Iris pigment epithelial cell (primary cell): ENCODE data around the gene CREG1.
"Not testable (repeated sequence)": the region's sequence is repeated elsewhere in the genome, so short reads cannot be mapped to it uniquely, and the experiment has no call there.

Experiments used
- DNase-seq: peaks from one replicate; pipeline ENCODE4 v3.0.0-alpha.2; 2011; ENCODE audit warnings: low read depth

Gene CREG1

DNA sequence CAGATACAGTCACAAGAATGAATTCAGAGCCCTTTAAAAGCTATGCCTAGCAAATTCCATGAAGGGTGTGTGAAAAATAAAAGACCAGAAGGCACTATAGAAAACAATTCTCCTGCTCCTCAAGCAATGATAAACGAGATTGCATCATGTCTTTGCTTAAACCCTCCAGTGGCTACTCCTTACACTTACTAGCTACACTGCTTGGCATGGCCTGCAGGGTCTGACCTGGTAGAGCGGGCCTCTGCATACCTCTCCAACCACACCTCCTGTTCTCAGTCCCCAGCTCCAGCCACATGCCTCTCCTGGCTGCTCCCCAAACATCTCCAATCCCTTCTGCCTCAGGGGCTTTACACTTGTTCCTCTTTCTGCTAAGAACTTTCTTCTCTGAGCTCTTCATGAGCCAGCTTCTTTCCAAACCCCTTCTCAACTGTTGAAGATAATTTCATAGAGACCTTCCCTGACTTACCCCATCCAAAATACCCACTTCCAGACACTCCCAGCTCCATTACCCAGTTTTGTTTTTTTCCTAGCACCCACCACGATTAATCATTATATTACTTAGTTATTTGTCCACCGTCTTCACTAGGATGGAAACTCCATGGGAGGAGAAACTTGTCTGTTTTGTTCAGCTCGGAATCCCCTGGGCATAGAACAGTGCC, 11.2 kb upstream of the CREG1 start:
- peak; percentile 17 for DNase-seq

- DNase-seq: no peak
Observed at GRCh38 chr1:167563579-167564246, 10.2 kb upstream of the CREG1 start.

DNA sequence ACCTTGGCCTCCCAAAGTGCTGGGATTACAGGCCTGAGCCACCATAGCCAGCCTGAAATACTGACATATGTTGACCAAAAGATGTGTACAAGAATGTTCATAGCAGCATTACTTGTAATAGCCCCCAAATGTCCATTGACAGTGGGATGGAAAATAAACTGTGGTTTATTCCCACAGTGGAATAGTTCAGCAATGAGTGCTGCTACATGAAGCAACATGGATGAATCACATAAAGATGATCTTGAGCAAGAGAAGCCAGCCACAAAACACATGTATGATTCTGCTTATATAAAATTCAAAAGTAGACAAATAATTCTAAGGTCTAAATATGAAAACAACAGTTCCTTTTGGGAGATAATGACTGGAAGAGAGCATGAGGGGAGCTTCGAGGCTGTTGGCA, 9.1 kb upstream of the CREG1 start:
- DNase-seq: peak; percentile 62

DNA sequence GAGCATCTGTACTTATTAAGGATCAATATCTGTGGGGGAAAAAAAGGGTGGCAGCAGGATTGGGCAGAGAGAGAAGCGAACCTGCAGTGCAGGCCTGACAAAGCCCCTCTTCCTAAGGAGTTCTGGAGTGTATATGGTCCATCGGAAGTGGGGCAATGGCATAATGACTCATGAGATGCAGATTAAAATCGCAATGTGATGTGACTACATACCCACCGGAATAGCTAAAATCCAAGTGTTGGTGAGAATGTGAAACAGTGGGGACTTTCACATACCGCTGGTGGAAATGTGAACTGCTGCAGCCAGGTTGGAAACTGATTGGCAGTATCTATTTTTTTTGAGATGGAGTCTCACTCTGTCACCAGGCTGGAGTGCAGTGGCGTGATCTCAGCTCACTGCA, 8.2 kb upstream of the CREG1 start:
- DNase-seq: no peak

DNA sequence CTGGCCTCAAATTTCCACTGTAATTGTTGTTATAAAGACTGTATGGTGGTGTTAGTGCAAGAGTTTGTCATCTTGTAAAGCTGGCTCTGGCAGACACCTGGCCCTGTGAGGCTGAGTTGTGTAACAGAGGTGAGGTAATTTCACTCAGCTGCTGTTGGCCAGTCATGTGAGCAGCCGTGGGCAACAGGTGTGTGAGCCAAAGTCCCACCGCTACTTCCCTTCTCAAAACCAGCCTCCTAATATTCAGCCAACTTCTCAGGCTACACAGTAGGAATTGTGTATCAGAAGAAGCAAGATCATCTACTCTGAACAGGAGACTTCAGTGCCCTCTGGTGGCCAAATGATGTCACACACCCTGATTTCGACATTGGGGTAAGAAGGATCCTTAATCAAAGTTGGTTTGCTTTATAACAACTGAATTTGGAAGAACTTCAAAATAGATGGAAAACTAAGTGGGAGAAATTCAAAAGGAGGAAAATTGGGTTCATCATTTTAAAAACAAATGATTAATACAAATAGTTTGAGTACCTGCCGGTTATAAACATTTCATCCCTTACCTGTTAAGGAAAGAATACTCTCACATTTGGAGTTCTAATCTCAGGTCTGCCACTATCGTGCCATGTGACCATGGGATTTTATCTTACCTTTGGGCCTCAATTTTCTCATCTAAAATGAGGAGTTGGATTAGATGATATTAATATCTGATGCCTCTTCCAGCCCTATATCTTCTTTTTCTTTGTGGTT, 2.6 kb upstream of the CREG1 start:
- DNase-seq: peak; percentile 69

GRCh38 chr1:167555072-167555471, 1.5 kb upstream of the CREG1 start:
- not testable (repeated sequence) for DNase-seq

GRCh38 chr1:167554028-167554779, 642 bp upstream of the CREG1 start:
- DNase-seq: no peak

GRCh38 chr1:167551362-167551761, 2.2 kb downstream of the CREG1 start:
- no peak for DNase-seq

DNA sequence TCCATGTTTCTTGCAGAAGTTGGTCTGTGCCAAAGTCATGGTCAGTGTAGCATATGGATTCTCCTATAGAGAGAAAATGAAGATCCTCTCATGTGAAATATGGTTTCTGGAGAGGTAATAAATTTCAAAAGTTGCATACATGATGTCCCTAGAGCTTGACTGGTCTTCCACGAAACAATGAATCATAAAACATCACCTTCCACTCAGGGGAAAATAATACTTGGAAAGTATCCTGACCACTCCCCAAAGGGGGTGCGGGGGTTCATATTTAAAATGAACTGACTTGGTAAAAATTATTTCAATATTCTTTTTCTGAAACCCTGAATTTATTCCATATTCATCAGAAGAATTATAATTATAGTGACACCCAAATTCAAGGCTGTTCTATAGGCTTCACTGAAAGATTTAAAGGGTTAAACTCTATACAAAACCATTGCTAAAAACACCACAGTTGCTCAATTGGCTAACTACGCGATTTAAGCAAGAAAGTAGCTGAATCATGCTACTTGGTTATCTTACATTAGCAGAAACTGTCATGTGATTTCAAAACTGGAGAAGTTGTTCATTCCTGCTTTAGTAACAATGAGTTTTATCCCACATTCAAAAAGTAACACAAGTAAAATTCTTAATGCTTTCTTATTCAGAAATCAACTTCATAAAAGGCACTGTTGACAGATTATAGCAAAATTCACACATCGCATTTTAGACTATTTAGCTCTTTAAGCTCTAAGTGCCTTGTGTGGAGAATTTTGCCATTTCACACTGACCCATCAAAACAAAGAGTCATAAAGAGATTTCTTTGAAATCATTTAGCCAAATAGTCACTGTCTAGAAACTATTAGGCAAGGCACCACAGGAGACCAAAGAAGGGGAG, 5.3 kb downstream of the CREG1 start:
- peak; percentile 88 for DNase-seq

GRCh38 chr1:167546935-167547334, 6.6 kb downstream of the CREG1 start:
- no peak for DNase-seq

DNA sequence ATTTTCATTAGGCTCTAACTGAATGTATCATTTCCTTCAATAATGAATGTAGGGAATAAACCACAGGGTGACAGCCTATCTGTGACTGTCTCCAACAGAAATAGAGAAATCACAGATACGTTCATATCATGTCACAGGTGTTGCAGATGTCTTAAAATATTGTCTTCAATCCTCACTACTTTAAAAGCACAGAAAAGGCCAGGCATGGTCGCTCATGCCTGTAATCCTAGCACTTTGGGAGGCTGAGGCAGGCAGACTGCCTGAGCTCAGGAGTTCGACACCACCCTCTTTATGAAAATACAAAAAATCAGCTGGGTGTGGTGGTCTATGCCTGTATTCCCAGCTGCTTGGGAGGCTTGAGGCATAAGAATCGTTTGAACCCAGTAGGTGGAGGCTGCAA, 8.2 kb downstream of the CREG1 start:
- DNase-seq: no peak

DNA sequence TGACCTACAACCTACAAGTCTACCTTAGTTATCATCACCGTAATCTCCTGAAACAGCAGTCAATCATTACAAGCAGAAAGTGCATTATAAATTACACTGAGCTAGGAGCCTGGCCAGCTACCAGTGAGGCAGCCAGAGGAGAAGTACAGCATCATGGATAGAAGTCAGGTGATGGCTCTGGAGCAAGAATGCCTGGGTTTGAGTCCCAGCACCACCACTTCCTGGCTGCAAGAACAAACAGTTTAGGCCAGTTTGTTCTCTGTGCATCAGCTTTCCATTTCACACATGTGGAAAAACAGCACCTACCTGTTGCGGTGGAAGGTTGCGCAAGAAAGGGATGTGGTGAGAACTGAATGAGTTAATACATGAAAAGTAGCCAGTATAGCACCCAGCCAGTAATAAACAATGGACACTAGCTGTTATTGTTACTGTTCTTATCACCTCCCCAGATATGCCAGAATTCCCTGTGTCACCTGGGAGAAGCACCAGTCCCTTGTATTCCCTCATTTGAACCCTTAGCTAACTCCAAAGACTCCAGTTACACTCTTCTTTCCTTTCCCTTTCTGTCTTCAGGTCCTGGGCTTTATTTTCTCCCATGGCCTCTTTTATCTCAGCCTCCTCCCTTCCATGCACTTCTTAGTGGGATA, 9.0 kb downstream of the CREG1 start:
- no peak for DNase-seq

- no peak for DNase-seq
Observed at GRCh38 chr1:167543199-167543990, 10.2 kb downstream of the CREG1 start.

- DNase-seq: no peak
Observed at GRCh38 chr1:167542109-167543032, 11.2 kb downstream of the CREG1 start.

DNA sequence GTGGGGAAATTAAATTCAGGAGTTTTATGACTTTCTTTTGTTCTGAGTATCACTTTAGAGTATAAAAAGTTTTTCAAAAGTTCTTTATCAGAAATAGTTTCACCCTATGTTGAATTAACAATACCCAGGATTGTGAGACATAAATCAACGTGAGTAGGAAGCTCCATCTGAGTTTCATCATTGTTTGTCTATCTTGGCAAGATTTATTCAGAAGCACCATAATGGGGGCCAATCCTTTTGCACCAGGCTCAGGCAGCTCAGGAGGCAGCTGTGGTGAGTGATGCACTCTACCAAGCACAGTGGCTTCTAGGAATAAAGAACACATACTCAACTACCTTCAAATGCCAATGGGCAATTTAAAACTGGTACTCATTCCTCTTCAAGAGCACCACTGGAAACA, 12.0 kb downstream of the CREG1 start:
- peak; percentile 82 for DNase-seq

- DNase-seq: peak; percentile 28
Observed at GRCh38 chr1:167541003-167541402, 12.6 kb downstream of the CREG1 start.

DNA sequence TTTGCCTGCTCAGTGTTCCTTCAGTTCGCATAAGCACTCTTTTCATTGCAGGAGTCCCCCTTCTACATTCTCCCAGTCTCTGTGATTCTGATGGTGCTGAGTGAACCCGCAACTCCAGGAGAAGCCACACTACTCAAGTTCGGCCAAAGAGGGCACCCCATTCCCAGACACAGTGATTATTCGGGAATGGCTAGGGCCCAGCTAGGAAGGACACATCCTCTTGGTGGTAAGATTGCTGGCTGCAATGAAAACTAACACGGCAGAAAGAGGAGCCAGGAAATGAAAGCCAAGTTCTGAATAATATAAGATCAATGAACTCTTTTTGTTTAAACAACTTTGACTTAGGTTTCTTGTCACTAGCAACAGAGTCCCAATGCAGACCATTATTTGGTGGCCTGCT, 14.9 kb downstream of the CREG1 start:
- DNase-seq: no peak

DNA sequence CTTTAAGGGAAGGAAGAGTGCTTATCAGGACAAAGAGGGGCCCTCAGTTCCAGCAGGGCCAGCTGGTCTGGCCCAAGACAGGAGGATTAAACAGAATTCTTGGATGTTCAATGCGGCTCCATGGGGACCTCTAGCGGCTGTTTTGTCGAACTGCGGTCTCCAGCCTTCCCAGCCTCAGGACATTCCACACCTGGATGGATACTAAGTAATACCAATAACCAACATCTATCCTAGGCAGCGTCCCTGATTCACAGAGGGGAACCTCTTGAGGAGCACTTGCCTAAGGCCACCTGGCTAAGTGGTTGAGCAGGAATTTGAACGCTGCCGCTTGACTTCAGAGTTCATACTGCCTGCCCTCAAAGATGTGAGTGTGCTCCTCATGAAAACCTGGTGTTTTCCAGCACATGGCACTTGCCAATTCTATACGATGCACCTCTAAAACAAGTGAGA, 19.7 kb downstream of the CREG1 start:
- peak; percentile 40 for DNase-seq
